ENCODE measurements around the gene NUTM2E. TPM values are rescaled to one million over a fixed set of nuclear protein-coding genes. Genes with fewer than 3 reads are reported as not detected.
"Not testable (repeated sequence)": the region's sequence is repeated elsewhere in the genome, so short reads cannot be mapped to it uniquely, and the experiment has no call there.

The NUTM2E gene
- total RNA-seq, 2 experiments from 2014 or later, result 0.67 to 0.92 TPM

- DNase-seq, result peak; percentile 33
- H3K27me3 Mint-ChIP-seq, CTCF ChIA-PET, POLR2A ChIA-PET, H3K9me3 Mint-ChIP-seq: not testable (repeated sequence)
- Mint-ChIP-seq H3K27ac (peak overlapping the region; percentile 94), H3K36me3 (ENCODE audit: low read depth) (peaks cover 11% of the 10 kb centered on the region), H3K4me1 (peaks cover 33% of the 10 kb centered on the region), H3K4me3 (peak overlapping the region; percentile 98)
Observed at GRCh38 chr10:79825587-79826011, 940 bp upstream of the NUTM2E start.

GRCh38 chr10:79826131-79826495, 426 bp upstream of the NUTM2E start:
- H3K9me3 Mint-ChIP-seq, H3K27me3 Mint-ChIP-seq, CTCF ChIA-PET, POLR2A ChIA-PET: not testable (repeated sequence)
- H3K27ac Mint-ChIP-seq, result peak overlapping the region; percentile 88
- DNase-seq, result peak; percentile 7
- peaks cover 11% of the 10 kb centered on the region for H3K36me3 Mint-ChIP-seq (ENCODE audit: low read depth)
- peaks cover 33% of the 10 kb centered on the region for H3K4me1 Mint-ChIP-seq
- H3K4me3 Mint-ChIP-seq, result peak overlapping the region; percentile 79

GRCh38 chr10:79833833-79834232, 7.3 kb downstream of the NUTM2E start:
- H3K27ac Mint-ChIP-seq, H3K4me1 Mint-ChIP-seq, H3K27me3 Mint-ChIP-seq: not testable (repeated sequence)

GRCh38 chr10:79835891-79836290, 9.4 kb downstream of the NUTM2E start:
- CTCF ChIA-PET; H3K9me3 Mint-ChIP-seq; H3K36me3 Mint-ChIP-seq (ENCODE audit: low read depth): not testable (repeated sequence)

More at GRCh38 chr10:79833833-79834232, 7.3 kb downstream of the NUTM2E start:
- DNase-seq; H3K4me3 Mint-ChIP-seq; POLR2A ChIA-PET; CTCF ChIA-PET; H3K36me3 Mint-ChIP-seq (ENCODE audit: low read depth); H3K9me3 Mint-ChIP-seq: not testable (repeated sequence)

GRCh38 chr10:79836891-79837290, 10.4 kb downstream of the NUTM2E start:
- H3K4me1 Mint-ChIP-seq; H3K36me3 Mint-ChIP-seq (ENCODE audit: low read depth); H3K4me3 Mint-ChIP-seq; CTCF ChIA-PET; DNase-seq; H3K27ac Mint-ChIP-seq; H3K27me3 Mint-ChIP-seq; H3K9me3 Mint-ChIP-seq; POLR2A ChIA-PET: not testable (repeated sequence)

More at GRCh38 chr10:79835891-79836290, 9.4 kb downstream of the NUTM2E start:
- POLR2A ChIA-PET, H3K4me1 Mint-ChIP-seq, H3K27ac Mint-ChIP-seq, H3K27me3 Mint-ChIP-seq, DNase-seq, H3K4me3 Mint-ChIP-seq: not testable (repeated sequence)

- H3K4me1 Mint-ChIP-seq; H3K27me3 Mint-ChIP-seq; DNase-seq; H3K36me3 Mint-ChIP-seq (ENCODE audit: low read depth); POLR2A ChIA-PET; H3K4me3 Mint-ChIP-seq; CTCF ChIA-PET; H3K9me3 Mint-ChIP-seq; H3K27ac Mint-ChIP-seq: not testable (repeated sequence)
Observed at GRCh38 chr10:79838441-79838840, 11.9 kb downstream of the NUTM2E start.

GRCh38 chr10:79853191-79853854, 26.8 kb downstream of the NUTM2E start:
- CTCF ChIA-PET; DNase-seq; POLR2A ChIA-PET; H3K27ac Mint-ChIP-seq; H3K4me1 Mint-ChIP-seq; H3K4me3 Mint-ChIP-seq; H3K36me3 Mint-ChIP-seq (ENCODE audit: low read depth); H3K27me3 Mint-ChIP-seq; H3K9me3 Mint-ChIP-seq: not testable (repeated sequence)

GRCh38 chr10:79862269-79862668, 35.7 kb downstream of the NUTM2E start:
- H3K27me3 Mint-ChIP-seq; DNase-seq; H3K9me3 Mint-ChIP-seq; POLR2A ChIA-PET; H3K4me1 Mint-ChIP-seq; CTCF ChIA-PET; H3K27ac Mint-ChIP-seq; H3K4me3 Mint-ChIP-seq; H3K36me3 Mint-ChIP-seq (ENCODE audit: low read depth): not testable (repeated sequence)

- CTCF ChIA-PET; H3K27ac Mint-ChIP-seq; H3K4me1 Mint-ChIP-seq; DNase-seq; H3K27me3 Mint-ChIP-seq; POLR2A ChIA-PET; H3K9me3 Mint-ChIP-seq; H3K4me3 Mint-ChIP-seq; H3K36me3 Mint-ChIP-seq (ENCODE audit: low read depth): not testable (repeated sequence)
Observed at GRCh38 chr10:79862803-79863202, 36.3 kb downstream of the NUTM2E start.

- DNase-seq; H3K36me3 Mint-ChIP-seq (ENCODE audit: low read depth); H3K27ac Mint-ChIP-seq; POLR2A ChIA-PET; CTCF ChIA-PET; H3K4me1 Mint-ChIP-seq; H3K4me3 Mint-ChIP-seq; H3K27me3 Mint-ChIP-seq; H3K9me3 Mint-ChIP-seq: not testable (repeated sequence)
Observed at GRCh38 chr10:79866903-79867551, 40.5 kb downstream of the NUTM2E start.

GRCh38 chr10:79868023-79868422, 41.5 kb downstream of the NUTM2E start:
- H3K27me3 Mint-ChIP-seq; H3K4me1 Mint-ChIP-seq; H3K36me3 Mint-ChIP-seq (ENCODE audit: low read depth); H3K27ac Mint-ChIP-seq; POLR2A ChIA-PET; H3K9me3 Mint-ChIP-seq; CTCF ChIA-PET; H3K4me3 Mint-ChIP-seq; DNase-seq: not testable (repeated sequence)

GRCh38 chr10:79869439-79870097, 43.0 kb downstream of the NUTM2E start:
- H3K4me3 Mint-ChIP-seq; DNase-seq; H3K27me3 Mint-ChIP-seq; H3K27ac Mint-ChIP-seq; POLR2A ChIA-PET; CTCF ChIA-PET; H3K9me3 Mint-ChIP-seq; H3K36me3 Mint-ChIP-seq (ENCODE audit: low read depth); H3K4me1 Mint-ChIP-seq: not testable (repeated sequence)

- CTCF ChIA-PET; H3K27me3 Mint-ChIP-seq; H3K4me3 Mint-ChIP-seq; H3K9me3 Mint-ChIP-seq; POLR2A ChIA-PET; DNase-seq; H3K27ac Mint-ChIP-seq; H3K36me3 Mint-ChIP-seq (ENCODE audit: low read depth); H3K4me1 Mint-ChIP-seq: not testable (repeated sequence)
Observed at GRCh38 chr10:79871729-79872128, 45.2 kb downstream of the NUTM2E start.
